SIG-M5 treated with dmso at 0.1 percent for 504 hours (cell line): ENCODE results near the gene SGF29.
"Not testable (repeated sequence)": the region's sequence is repeated elsewhere in the genome, so short reads cannot be mapped to it uniquely, and the experiment has no call there.

Experiments used
- DNase-seq: peaks from one replicate; lab custom pipeline; 2025; ENCODE audit not compliant: unreplicated experiment; lab: John Stamatoyannopoulos, UW

The SGF29 gene

GRCh38 chr16:28563218-28563617 lies 9.5 kb downstream of the SGF29 start:
- no peak for DNase-seq

- not testable (repeated sequence) for DNase-seq
Observed at GRCh38 chr16:28566233-28566925, 12.7 kb downstream of the SGF29 start.

DNA sequence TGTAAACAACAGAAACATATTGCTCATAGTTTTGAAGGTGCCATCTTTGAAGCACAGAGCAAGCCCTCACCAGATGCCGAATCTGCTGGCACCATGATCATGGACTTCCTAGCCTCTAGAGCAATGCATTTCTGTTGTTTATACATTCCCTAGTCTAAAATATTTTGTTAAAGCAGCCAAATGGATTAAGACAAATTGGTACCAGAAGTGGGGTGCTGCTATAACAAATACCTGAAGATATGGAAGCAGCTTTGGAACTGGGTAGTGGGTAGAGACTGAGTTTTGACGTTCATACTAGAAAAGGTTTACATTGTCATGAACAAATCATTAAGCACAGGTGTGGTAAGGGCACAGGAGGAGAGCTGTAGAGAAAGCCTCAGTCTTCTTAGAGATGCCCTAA lies 13.6 kb downstream of the SGF29 start:
- no peak for DNase-seq

DNA sequence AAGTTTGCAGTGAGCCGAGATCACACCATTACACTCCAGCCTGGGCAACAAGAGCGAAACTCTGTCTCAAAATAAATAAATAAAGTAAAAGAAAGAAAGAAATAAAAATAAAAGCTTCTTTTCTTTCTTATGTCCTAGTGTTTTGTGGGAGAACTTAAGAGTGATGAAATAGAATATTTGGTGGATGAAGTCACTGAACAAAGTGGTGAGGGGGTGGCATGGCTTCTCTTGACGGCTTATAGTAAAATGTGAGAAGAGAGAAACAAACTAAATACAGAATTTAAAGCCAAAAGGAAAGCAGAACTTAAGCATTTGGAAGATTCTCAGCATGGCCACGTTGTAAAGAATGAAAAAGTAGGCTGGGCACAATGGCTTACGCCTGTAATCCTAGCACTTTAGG lies 15.3 kb downstream of the SGF29 start:
- DNase-seq: no peak

- DNase-seq: no peak
Observed at GRCh38 chr16:28569968-28570752, 16.4 kb downstream of the SGF29 start.

DNA sequence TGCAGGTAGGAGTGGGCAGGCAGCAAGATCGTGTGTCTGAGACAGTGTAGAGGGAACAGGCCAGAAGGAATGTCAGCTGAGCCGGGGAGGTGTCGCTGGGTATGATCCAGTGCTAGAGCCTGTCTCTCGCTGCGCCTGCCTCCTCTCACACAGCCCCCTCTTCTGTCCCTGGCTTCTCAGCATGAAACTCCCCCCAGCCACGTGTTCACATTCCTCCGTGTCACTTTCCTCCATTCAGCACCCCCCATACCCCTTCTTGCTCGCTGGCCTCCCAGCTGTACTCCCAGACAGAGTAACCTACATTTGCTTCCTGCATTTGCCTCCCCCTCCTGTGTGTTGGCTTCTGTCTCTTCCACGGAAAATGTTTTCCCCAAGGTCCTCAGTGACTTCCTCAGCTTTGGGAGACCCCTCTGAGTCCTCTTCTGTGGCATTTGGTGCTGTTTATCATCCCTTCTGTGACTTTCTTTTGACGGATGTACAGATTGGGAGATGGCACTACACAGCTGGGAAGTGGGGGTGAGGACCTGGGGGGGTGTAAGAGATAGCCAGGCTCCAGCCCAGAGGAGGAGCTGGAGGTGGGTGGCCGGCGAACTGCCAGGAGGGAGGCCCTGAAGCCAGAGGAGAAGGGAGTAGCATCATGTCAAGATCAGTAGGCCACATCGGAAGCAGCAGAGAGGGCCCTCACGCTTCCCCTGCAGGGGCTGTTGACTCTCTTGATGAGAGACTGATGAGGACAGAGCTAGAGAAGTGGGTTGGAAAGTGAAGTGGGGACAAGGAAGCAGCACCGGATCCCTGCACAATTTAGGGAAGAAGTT lies 19.2 kb downstream of the SGF29 start:
- DNase-seq: no peak

- no peak for DNase-seq
Observed at GRCh38 chr16:28573738-28574718, 20.3 kb downstream of the SGF29 start.

GRCh38 chr16:28574925-28575324 lies 21.2 kb downstream of the SGF29 start:
- DNase-seq: no peak

GRCh38 chr16:28575446-28576109 lies 21.9 kb downstream of the SGF29 start:
- no peak for DNase-seq

- DNase-seq: no peak
Observed at GRCh38 chr16:28580726-28581315, 27.1 kb downstream of the SGF29 start.

- no peak for DNase-seq
Observed at GRCh38 chr16:28585674-28586073, 32.0 kb downstream of the SGF29 start.

DNA sequence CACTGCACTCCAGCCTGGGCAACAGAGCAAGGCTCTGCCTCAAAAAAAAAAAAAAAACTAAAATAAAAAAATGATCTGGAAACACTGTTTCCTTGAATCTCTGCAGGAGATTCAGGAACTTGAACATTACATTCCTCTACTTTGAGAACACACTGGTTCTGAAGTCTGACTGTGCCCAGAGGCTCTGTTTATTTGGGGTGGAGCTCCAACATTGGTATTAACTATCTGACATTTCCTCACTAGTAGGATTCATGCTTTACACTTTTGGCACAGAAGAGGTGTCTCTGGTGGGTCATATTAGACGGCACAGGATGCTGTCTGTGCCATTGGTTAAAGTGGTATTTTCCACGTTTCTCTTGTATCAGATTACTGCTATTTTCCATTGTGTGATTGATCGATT lies 32.7 kb downstream of the SGF29 start:
- no peak for DNase-seq

DNA sequence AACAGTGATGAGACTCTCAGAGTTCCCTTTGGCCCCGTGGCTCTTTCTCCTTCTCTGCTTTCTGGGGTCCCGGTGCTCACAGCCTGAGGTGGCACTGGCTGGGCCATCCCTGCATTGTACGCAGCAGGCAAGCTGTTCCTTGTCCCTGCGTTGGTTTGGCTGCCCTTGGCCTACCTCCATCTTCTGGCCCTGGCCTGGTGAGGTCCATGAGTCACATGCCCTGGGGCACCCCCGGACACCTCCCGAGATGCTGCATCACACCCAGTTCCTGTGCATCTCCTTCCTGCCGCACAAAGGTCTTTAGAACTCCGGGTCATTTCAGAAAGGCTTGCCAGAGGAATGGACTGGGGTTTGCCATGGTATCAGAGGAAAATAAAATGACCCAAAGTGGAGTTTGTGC lies 33.7 kb downstream of the SGF29 start:
- no peak for DNase-seq

DNA sequence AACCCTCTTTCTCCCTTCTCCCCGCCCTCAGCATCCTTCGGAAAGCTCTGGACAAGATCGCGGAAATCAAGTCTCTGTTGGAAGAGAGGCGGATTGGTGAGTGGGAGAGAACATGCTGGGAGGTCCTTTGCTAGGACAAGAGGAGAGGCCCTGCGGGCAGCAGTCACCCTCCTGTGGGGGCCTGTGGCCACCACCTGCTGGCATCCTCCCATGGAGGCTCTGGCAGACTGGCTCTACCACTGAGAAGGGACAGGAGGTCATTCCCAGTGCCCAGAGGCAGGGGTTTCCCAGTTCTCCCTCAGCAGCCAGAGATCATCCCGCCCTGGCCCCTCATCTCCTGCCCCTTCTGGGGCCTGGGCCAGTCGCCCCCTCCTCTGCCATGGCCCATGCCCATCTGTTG lies 35.3 kb downstream of the SGF29 start:
- DNase-seq: no peak

GRCh38 chr16:28589930-28590329 lies 36.2 kb downstream of the SGF29 start:
- DNase-seq: no peak

DNA sequence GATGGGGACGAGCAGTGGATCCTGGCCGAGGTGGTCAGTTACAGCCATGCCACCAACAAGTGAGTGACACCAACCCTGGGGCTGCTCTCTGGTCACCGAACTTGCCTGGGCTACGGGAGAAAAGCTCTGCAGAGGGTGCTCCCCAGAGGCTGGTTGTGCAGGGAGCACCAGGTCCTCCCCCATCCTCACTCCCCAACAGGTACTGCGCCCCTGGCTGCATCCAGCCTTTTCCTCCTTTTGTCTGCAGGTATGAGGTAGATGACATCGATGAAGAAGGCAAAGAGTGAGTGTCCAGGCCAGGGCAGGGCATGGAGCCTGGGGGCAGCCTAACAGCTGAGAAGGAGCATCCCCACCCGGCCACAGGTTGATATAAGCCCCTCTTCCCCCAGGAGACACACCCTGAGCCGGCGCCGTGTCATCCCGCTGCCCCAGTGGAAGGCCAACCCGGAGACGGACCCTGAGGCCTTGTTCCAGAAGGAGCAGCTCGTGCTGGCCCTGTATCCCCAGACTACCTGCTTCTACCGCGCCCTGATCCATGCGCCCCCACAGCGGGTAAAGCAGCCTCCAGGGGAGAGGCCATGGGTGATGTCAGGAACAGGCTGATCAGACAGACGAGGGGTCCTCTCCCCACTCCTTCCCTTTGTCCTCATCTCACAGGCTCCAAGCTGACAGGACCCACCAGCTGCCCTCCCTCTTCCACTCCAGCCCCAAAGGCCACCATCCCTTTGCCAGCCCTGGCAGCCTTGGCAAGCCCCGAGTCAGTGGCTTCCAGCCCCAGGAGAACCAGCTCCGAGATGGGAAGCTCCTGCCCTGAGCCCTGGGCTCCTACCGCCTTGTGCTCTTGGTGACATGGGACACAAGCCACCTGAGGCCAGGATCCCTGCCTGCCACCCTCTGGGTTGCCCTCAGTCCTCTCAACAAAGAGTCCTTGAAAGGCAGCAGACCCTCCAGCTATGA lies 36.9 kb downstream of the SGF29 start:
- no peak for DNase-seq

GRCh38 chr16:28591355-28591754 lies 37.6 kb downstream of the SGF29 start:
- no peak for DNase-seq

DNA sequence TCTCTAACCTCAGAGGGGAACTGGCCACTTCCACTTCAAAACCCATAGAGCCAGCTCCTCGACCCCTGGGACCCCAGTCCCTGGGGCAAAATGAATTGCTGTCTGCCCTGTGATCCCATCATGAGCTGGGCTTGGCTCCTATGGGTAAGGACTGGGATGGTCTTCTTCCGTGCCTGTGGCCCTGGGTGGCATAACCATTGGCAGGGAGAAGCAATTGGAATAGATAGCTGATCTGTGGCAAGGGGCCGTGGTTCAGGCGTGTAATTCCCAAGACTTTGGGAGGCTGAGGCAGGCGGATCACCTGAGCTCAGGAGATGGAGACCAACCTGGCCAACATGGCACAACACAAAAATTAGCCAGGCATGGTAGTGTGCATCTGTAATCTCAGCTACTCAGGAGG lies 38.8 kb downstream of the SGF29 start:
- DNase-seq: no peak
